Pancreas (tissue), 10 donors: Measurements from ENCODE around the gene ARHGAP20. TPM values are rescaled to one million over a fixed set of nuclear protein-coding genes. Genes with fewer than 3 reads are reported as not detected.

Experiments
- ATAC-seq, 4 donors: fragments of 200-7000 bp; cut with Tn5 transposase; one replicate each; pipeline versions ENCODE4 v1.8.0 to v1.9.1; 2020; ENCODE audit warnings: mild to moderate bottlenecking in 4 of 4, moderate library complexity in 4 of 4
- DNase-seq, 6 donors: peaks; one replicate each; pipeline ENCODE4 v3.0.0-alpha.2; 2020
- FAIRE-seq: peaks from 2 replicates; lab custom pipeline; 2012; peaks lifted over from hg19 to GRCh38; lab: Jason Lieb, UNC
- H3K27ac ChIP-seq, 4 donors: fragments of 200-600 bp; sonication (generic); 1 replicate in 3 of 4; 2 replicates in 1 of 4; pipeline versions ENCODE4 v1.5.0 to v1.8.0; 2020
- H3K27me3 ChIP-seq, 4 donors: fragments of 200-600 bp; one replicate each; pipeline ENCODE4 v1.8.0; 2021
- H3K36me3 ChIP-seq, 3 donors: fragments of 200-600 bp; sonication (generic) in 1 of 3; one replicate each; pipeline versions ENCODE4 v1.5.0 to v1.8.0; 2020 to 2021
- H3K4me1 ChIP-seq, 3 donors: fragments of 200-600 bp; one replicate each; pipeline ENCODE4 v1.8.0; 2021
- H3K4me3 ChIP-seq, 4 donors: fragments of 200-600 bp; sonication (generic) in 2 of 4; one replicate each; pipeline versions ENCODE4 v1.5.0 to v1.8.0; 2020 to 2021
- H3K9me3 ChIP-seq, 4 donors: fragments of 200-600 bp; one replicate each; pipeline ENCODE4 v1.8.0; 2021
- CTCF ChIP-seq, 4 donors: fragments of 200-600 bp; sonication (generic) in 3 of 4; IDR thresholded peaks; one replicate each; pipeline versions ENCODE4 v1.5.0 to v1.8.0; 2021; ENCODE audit warnings: antibody characterized with exemption in 4 of 4
- WGBS, 2 donors: extraction: QIAGEN DNeasy Blood & Tissue Kit; methylation state at CpG; one replicate each; pipeline ENCODE4 v1.1.7; 2013; 5-methylcytosine and 5-hydroxymethylcytosine counted together
- intact Hi-C, 3 donors: fragments of 100-400 bp; cut with DNase I; formaldehyde crosslinking; loops; one replicate each; pipeline versions ENCODE4 v1.11.1 to v1.14.2; 2022
- polyA plus RNA-seq, 2 donors: library from polyadenylated mRNA; stranded (reverse); fragments of 200-250 nt; gene quantifications; one replicate each; pipeline ENCODE4 v1.2.3, GENCODE V29; 2013
- total RNA-seq, 6 donors: library from RNA; stranded (reverse); fragmentation: NEBNext Ultra II Directional in 4 of 6; extraction: Animal tissue kit (Norgen Biotek cat#: 25700) in 4 of 6; gene quantifications; one replicate each; pipeline versions ENCODE4 v1.2.1 to v1.2.4, GENCODE V29; 2021 to 2023
- donor health status: healthy with polysubstance abuse.
- donor health status: DM: no; HTN: no; CAD: no; lungs with moderate emphysema.
- donor health status: DM: no; HTN: no; CAD: no.
- donor health status: control.
- donor health status: control.
- donor health status: Bipolar disorder and iron deficiency.
- donor health status: DM: yes; HTN: yes; CAD: no.
- donor health status: DM: no; HTN: no; CAD: no.
- donor health status: DM: no; HTN: no; CAD: no.
- donor health status: DM: yes; HTN: yes; CAD: no.

Gene ARHGAP20
- total and polyA plus RNA-seq, 8 donors, result 0.05 to 0.61 (median 0.16) TPM

- Histone ChIP-seq H3K27me3 (no peaks in the 10 kb centered on the region), H3K9me3 (no peaks in the 10 kb centered on the region), H3K36me3 (no peaks in the 10 kb centered on the region), H3K4me1 (no peaks in the 10 kb centered on the region), H3K4me3 (no peak overlapping the region), H3K27ac (no peak overlapping the region)
- no peak for FAIRE-seq
- 40 to 50% methylated on average over 4 of the region's 4 CpGs for WGBS, 2 donors
- intact Hi-C loops, result no loop called here
- no peak for DNase-seq
- no peak for TF ChIP-seq CTCF (IDR thresholded peaks at IDR 0.05)
- ATAC-seq, result no peak
These were observed 35.3 kb upstream of the ARHGAP20 start for GRCh38 chr11:110747531-110747930.

- DNase-seq (no peak), FAIRE-seq (no peak), ATAC-seq (no peak)
- Histone ChIP-seq H3K36me3 (no peaks in the 10 kb centered on the region), H3K27ac (no peak overlapping the region), H3K4me1 (no peaks in the 10 kb centered on the region), H3K4me3 (no peak overlapping the region), H3K9me3 (no peaks in the 10 kb centered on the region), H3K27me3 (no peaks in the 10 kb centered on the region)
- 60 to 67% methylated on average over 1 of the region's 1 CpG for WGBS, 2 donors
- no peak for TF ChIP-seq CTCF (IDR thresholded peaks at IDR 0.05)
- intact Hi-C loops, result no loop called here
These were observed 26.4 kb upstream of the ARHGAP20 start for GRCh38 chr11:110738641-110739040.

GRCh38 chr11:110737593-110737992 is 25.4 kb upstream of the ARHGAP20 start:
- no peak for ATAC-seq
- no peak for DNase-seq
- Histone ChIP-seq H3K4me1 (no peaks in the 10 kb centered on the region), H3K36me3 (no peaks in the 10 kb centered on the region), H3K9me3 (no peaks in the 10 kb centered on the region), H3K4me3 (no peak overlapping the region), H3K27me3 (peaks cover 0 to 5% (median 0%) of the 10 kb centered on the region in 4 donors), H3K27ac (no peak overlapping the region)
- WGBS, 2 donors, result 68 to 70% methylated on average over 2 of the region's 2 CpGs
- TF ChIP-seq CTCF (IDR thresholded peaks at IDR 0.05), result no peak
- no peak for FAIRE-seq
- intact Hi-C loops, result no loop called here

GRCh38 chr11:110736171-110736553 is 23.9 kb upstream of the ARHGAP20 start:
- no peak overlapping the region for H3K27ac ChIP-seq
- WGBS, 2 donors, result 53 to 60% methylated on average over 2 of the region's 2 CpGs
- H3K27me3 ChIP-seq, result peaks cover 0 to 5% (median 0%) of the 10 kb centered on the region in 4 donors
- intact Hi-C loops, result no loop called here
- H3K9me3 ChIP-seq, result no peaks in the 10 kb centered on the region
- H3K36me3 ChIP-seq, result no peaks in the 10 kb centered on the region
- H3K4me1 ChIP-seq, result no peaks in the 10 kb centered on the region
- no peak overlapping the region for H3K4me3 ChIP-seq
- DNase-seq (no peak), FAIRE-seq (no peak), ATAC-seq (no peak)
- TF ChIP-seq CTCF (IDR thresholded peaks at IDR 0.05), result no peak

GRCh38 chr11:110735455-110736170 is 23.4 kb upstream of the ARHGAP20 start:
- FAIRE-seq (no peak), ATAC-seq (no peak), DNase-seq (no peak)
- TF ChIP-seq CTCF (IDR thresholded peaks at IDR 0.05), result no peak
- intact Hi-C loops, result no loop called here
- Histone ChIP-seq H3K9me3 (no peaks in the 10 kb centered on the region), H3K36me3 (no peaks in the 10 kb centered on the region), H3K4me3 (no peak overlapping the region), H3K27me3 (peaks cover 0 to 5% (median 0%) of the 10 kb centered on the region in 4 donors), H3K27ac (no peak overlapping the region), H3K4me1 (no peaks in the 10 kb centered on the region)
